Measurements from ENCODE around the gene LRRTM4. TPM values are rescaled to one million over a fixed set of nuclear protein-coding genes. Genes with fewer than 3 reads are reported as not detected.

The LRRTM4 gene
- total and polyA plus RNA-seq, 2 donors from 2014 or later: 0.19 TPM; not detected in 1

DNA sequence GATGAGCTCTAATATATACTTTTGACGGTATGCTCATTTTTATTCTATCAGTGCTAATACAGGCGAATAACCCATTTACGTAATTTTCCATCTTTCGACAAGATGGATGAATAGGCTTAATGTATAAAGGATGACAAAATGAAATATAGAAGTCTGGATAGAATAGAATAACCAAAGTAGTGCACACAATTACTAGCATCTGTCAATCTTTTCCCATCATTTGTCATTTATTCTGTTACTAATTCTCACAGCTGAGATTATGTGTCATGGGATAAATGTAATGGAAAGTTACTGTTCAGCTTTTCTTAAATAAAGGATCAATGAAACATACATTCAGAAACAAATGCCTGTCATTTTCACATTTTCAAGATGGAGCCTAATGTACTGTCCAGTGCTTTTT lies 548.6 kb downstream of the LRRTM4 start:
- no peaks in the 10 kb centered on the region for H3K4me1 ChIP-seq (ENCODE audit: control insufficient read depth in 2 of 3, insufficient read depth in 2 of 3, low read depth in 1 of 3, low read length in 3 of 3)
- no peaks in the 10 kb centered on the region for H3K27me3 ChIP-seq (ENCODE audit: control insufficient read depth, insufficient read depth, low read length)
- FAIRE-seq (no peak), DNase-seq (no peak)
- no peaks in the 10 kb centered on the region for H3K36me3 ChIP-seq (ENCODE audit: control insufficient read depth in 2 of 3, insufficient read depth in 3 of 3, low read length in 3 of 3)
- intact Hi-C loops (cut with DNase I): no loop called here
- no peak overlapping the region for H3K9ac ChIP-seq (ENCODE audit: low read length in 3 of 3)
- no peak overlapping the region for H3K4me3 ChIP-seq (ENCODE audit: low read length in 3 of 3)
- TF ChIP-seq, protein P1, sequence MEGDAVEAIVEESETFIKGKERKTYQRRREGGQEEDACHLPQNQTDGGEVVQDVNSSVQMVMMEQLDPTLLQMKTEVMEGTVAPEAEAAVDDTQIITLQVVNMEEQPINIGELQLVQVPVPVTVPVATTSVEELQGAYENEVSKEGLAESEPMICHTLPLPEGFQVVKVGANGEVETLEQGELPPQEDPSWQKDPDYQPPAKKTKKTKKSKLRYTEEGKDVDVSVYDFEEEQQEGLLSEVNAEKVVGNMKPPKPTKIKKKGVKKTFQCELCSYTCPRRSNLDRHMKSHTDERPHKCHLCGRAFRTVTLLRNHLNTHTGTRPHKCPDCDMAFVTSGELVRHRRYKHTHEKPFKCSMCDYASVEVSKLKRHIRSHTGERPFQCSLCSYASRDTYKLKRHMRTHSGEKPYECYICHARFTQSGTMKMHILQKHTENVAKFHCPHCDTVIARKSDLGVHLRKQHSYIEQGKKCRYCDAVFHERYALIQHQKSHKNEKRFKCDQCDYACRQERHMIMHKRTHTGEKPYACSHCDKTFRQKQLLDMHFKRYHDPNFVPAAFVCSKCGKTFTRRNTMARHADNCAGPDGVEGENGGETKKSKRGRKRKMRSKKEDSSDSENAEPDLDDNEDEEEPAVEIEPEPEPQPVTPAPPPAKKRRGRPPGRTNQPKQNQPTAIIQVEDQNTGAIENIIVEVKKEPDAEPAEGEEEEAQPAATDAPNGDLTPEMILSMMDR (IDR thresholded peaks at IDR 0.05; ENCODE audit: borderline replicate concordance, extremely low read depth, insufficient read depth): no peak
- H3K9me3 ChIP-seq (ENCODE audit: control insufficient read depth in 2 of 3, insufficient read depth in 1 of 3, low read length in 3 of 3): no peaks in the 10 kb centered on the region
- no peak overlapping the region for H3K27ac ChIP-seq (ENCODE audit: low read depth in 2 of 2, low read length in 2 of 2)

DNA sequence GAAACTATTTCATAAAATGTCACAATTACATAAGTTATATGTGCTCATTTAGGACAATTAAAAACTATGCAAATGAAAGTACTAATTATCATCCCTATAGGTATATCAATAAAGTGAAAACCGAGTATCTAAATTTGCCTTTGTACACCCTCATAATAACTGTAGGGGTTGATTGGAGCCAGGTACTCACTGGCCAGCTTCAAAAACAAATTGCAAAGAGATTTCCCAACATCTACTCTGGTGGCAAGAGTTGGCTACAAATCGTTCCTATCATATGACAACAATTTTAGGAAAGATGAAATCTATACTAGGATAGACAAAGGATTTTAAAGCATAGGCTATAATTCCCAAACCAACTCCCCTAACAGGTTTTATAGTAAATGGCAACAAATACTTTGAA lies 556.4 kb downstream of the LRRTM4 start:
- Histone ChIP-seq H3K27ac (ENCODE audit: low read depth in 2 of 2, low read length in 2 of 2) (no peak overlapping the region), H3K36me3 (ENCODE audit: control insufficient read depth in 2 of 3, insufficient read depth in 3 of 3, low read length in 3 of 3) (no peaks in the 10 kb centered on the region), H3K9me3 (ENCODE audit: control insufficient read depth in 2 of 3, insufficient read depth in 1 of 3, low read length in 3 of 3) (no peaks in the 10 kb centered on the region), H3K4me3 (ENCODE audit: low read length in 3 of 3) (no peak overlapping the region), H3K27me3 (ENCODE audit: control insufficient read depth, insufficient read depth, low read length) (no peaks in the 10 kb centered on the region), H3K9ac (ENCODE audit: low read length in 3 of 3) (no peak overlapping the region), H3K4me1 (ENCODE audit: control insufficient read depth in 2 of 3, insufficient read depth in 2 of 3, low read depth in 1 of 3, low read length in 3 of 3) (no peaks in the 10 kb centered on the region)
- FAIRE-seq: no peak
- TF ChIP-seq, protein P1 (IDR thresholded peaks at IDR 0.05; ENCODE audit: borderline replicate concordance, extremely low read depth, insufficient read depth): no peak
- DNase-seq: no peak
- intact Hi-C loops (cut with DNase I): no loop called here

DNA sequence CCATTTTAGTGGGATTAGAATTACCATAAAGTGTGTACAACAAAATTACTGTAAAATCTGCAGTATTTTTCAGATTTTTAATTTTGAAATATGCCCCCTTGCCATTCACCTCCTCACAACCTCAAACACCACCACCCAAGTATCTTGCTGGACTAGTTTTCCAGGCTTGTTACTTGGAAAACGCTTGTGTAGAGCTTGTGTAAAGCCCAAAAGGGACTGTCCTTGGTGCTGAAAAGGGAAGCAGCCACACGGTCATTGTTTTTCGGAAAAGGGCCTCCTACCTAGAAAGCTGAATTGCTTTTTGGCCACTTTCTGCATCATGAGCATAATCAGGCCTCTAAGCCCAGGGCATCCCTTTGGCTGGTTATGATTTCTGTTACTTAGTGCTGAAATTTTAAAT lies 563.4 kb downstream of the LRRTM4 start:
- H3K9me3 ChIP-seq (ENCODE audit: control insufficient read depth in 2 of 3, insufficient read depth in 1 of 3, low read length in 3 of 3): no peaks in the 10 kb centered on the region
- TF ChIP-seq, protein P1 (IDR thresholded peaks at IDR 0.05; ENCODE audit: borderline replicate concordance, extremely low read depth, insufficient read depth): no peak
- H3K9ac ChIP-seq (ENCODE audit: low read length in 3 of 3): no peak overlapping the region
- H3K4me3 ChIP-seq (ENCODE audit: low read length in 3 of 3): no peak overlapping the region
- H3K36me3 ChIP-seq (ENCODE audit: control insufficient read depth in 2 of 3, insufficient read depth in 3 of 3, low read length in 3 of 3): no peaks in the 10 kb centered on the region
- intact Hi-C loops (cut with DNase I): no loop called here
- H3K27me3 ChIP-seq (ENCODE audit: control insufficient read depth, insufficient read depth, low read length): no peaks in the 10 kb centered on the region
- FAIRE-seq (no peak), DNase-seq (peak in 4 of 5 donors; percentile 35 to 85 (median 59))
- H3K4me1 ChIP-seq (ENCODE audit: control insufficient read depth in 2 of 3, insufficient read depth in 2 of 3, low read depth in 1 of 3, low read length in 3 of 3): no peaks in the 10 kb centered on the region
- no peak overlapping the region for H3K27ac ChIP-seq (ENCODE audit: low read depth in 2 of 2, low read length in 2 of 2)

GRCh38 chr2:76953733-76954347 lies 568.3 kb downstream of the LRRTM4 start:
- H3K36me3 ChIP-seq (ENCODE audit: control insufficient read depth in 2 of 3, insufficient read depth in 3 of 3, low read length in 3 of 3): no peaks in the 10 kb centered on the region
- H3K27ac ChIP-seq (ENCODE audit: low read depth in 2 of 2, low read length in 2 of 2): no peak overlapping the region
- FAIRE-seq: no peak
- TF ChIP-seq, protein P1 (IDR thresholded peaks at IDR 0.05; ENCODE audit: borderline replicate concordance, extremely low read depth, insufficient read depth): peak; percentile 67
- no peak overlapping the region for H3K9ac ChIP-seq (ENCODE audit: low read length in 3 of 3)
- intact Hi-C loops (cut with DNase I): no loop called here
- no peaks in the 10 kb centered on the region for H3K9me3 ChIP-seq (ENCODE audit: control insufficient read depth in 2 of 3, insufficient read depth in 1 of 3, low read length in 3 of 3)
- no peak overlapping the region for H3K4me3 ChIP-seq (ENCODE audit: low read length in 3 of 3)
- H3K27me3 ChIP-seq (ENCODE audit: control insufficient read depth, insufficient read depth, low read length): no peaks in the 10 kb centered on the region
- peak in 4 of 5 donors; percentile 32 to 77 (median 63) for DNase-seq
- no peaks in the 10 kb centered on the region for H3K4me1 ChIP-seq (ENCODE audit: control insufficient read depth in 2 of 3, insufficient read depth in 2 of 3, low read depth in 1 of 3, low read length in 3 of 3)
